T-helper 22 cell (primary cell): Measurements from ENCODE around the gene PURA.
"Not testable (repeated sequence)": the region's sequence is repeated elsewhere in the genome, so short reads cannot be mapped to it uniquely, and the experiment has no call there.

Experiments
- DNase-seq: peaks from one replicate; pipeline ENCODE4 v3.0.0-alpha.2; 2020; ENCODE audit warnings: low read depth

Gene PURA

GRCh38 chr5:140135127-140135526 lies 21.2 kb downstream of the PURA start:
- no peak for DNase-seq

- DNase-seq = no peak
Observed at GRCh38 chr5:140136624-140137023, 22.7 kb downstream of the PURA start.

DNA sequence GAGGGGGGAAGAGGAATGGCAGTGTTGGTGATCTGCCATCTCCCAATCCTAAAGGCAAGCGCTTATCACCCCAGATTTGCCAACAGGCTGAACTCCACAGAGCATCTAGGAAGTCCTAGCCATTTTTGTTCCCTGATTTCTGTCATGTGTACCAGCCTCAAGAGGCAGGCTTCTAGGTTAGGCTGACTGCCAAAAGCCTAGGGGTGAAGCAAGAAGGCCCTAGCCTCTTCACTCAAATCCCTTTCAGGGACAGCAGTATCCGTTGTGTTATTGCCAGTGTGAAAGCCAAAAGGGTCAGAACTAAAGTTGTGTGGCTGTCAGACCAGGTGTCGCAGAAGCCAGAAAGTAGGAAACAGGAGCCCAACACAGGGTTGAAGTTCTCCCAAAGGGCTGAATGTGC lies 26.5 kb downstream of the PURA start:
- DNase-seq = no peak

- no peak for DNase-seq
Observed at GRCh38 chr5:140141241-140141640, 27.3 kb downstream of the PURA start.

- DNase-seq = no peak
Observed at GRCh38 chr5:140142246-140142645, 28.3 kb downstream of the PURA start.

DNA sequence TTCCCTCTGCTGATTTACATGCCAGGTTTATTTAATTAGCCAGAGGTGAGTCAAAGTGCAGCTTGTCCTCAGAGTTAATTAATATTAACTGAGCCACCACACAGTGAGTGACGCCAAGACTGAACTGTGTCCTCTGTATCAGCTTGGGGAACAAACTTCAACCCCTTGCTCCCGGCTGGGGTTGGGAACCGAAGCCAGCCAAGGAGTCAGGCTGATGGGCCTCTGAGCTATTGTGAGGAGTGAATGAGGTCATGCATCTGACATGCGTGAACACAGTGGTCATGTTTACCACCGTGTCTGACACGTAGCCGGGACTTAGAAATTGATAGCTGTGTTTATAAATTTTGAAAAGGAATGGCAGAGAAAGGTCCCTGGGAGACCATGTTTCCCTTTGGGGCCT lies 28.9 kb downstream of the PURA start:
- no peak for DNase-seq

DNA sequence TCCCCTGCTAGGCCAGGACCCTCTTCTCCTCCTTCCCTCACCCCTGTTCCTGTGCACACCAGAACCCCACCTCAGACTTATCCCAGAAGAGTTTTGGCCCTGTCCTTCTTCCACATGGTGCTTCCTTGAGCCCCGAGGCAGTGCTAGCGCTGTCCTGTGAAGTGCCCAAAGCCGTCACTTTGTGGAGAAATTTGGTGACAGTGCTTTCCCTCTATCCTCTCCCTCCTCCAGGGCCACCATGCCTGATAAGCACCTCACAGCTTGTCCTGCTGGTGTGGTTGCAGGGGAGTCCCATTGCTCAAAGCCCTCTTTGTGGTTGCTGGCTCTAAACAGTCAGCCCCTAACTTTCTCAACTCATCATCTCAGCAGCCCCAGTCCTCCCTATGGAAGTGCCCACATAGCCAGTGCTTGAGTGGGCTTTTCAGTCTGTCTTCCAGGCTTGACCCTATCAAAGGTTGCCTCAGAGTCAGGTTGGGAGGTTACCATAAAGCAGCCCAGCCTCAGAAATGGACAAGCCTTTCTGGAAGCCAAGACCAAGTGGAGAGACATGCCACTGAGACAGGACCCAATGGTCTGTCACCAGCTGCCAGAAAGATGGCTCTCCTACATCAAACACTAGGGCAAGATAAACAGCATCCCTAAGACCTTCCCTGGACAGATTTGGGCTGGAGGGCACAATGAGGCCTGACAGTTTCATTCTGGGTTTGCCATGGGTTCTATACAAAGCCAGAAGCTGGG lies 29.8 kb downstream of the PURA start:
- no peak for DNase-seq

DNA sequence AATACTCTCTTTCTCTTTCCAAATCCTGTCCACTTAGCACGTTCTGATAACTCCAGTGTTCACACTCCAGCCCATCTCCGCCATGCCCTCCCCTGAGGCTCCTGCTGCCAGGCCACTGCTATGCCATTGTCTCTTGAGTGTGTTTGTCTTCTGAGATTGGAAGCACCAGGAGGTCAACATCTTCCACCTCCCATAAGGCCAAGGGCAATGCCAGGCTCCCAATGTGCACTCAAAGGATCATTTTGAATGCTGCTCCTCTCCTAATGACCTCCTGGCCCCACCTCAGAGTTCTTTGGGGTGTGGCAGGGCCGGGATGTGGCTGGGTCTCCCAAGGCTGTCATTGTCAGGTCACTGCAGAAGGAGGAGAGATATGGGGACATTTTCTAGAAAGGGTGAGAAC lies 31.3 kb downstream of the PURA start:
- DNase-seq = no peak

- DNase-seq = peak; percentile 11
Observed at GRCh38 chr5:140145818-140146522, 32.1 kb downstream of the PURA start.

GRCh38 chr5:140146523-140146842 lies 32.6 kb downstream of the PURA start:
- DNase-seq = no peak

DNA sequence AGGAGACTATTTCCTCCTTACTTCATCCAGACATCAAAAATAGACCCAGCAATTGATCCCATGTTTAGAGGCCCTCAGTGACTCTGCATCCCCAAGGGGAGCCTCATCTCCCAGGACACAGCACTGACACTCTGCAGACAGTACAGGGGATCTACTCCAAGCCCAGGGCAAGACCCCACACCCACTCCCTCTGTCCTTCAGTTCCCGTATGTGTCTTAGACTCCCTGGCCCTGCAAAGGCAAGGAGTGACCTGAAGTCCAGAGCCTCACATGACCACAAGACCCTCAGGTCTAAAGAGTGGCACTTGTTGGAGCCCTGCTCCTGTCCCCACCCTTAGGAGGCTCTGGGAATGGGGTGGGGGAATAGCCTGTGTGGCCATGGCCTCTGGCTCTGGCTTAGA lies 33.6 kb downstream of the PURA start:
- DNase-seq = no peak

DNA sequence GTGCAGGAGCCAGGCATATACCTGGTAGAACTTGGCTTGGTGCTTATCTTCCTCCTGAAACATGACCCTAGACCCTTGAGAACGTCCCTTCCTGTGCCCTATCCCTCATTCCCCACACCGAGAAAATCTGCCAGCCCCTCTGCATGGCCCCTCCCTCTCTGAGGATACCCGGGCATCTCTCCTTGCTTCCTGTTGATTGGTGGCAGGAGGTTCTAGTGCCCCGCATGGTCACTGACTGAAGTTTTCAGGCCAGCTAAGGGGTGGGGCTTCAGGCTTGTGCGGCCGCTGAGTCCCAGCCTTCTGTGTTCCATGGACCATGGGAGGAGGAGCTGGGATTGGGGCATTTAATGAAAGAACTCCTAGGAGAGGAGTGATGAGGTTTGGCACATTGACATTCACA lies 34.6 kb downstream of the PURA start:
- no peak for DNase-seq

DNA sequence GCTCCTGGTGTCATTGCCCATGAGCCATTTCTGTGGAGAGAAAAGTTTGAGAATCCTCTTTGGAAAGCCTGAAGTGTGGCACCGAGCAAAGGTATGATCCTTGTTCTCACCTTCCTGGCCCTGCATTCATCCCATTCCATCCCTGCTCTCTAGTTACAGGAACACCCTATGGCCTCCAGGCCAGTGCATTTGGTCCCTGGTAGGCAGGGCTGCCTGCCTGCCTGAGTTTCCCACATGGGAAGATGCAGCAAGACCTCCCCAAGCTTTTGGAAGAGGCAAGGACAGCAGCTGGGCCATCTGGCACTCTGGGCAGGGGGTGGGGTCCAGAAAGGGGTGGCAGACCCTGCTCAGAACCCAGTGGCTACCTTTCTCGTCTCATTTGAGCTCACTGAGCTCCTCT lies 36.3 kb downstream of the PURA start:
- DNase-seq = no peak

DNA sequence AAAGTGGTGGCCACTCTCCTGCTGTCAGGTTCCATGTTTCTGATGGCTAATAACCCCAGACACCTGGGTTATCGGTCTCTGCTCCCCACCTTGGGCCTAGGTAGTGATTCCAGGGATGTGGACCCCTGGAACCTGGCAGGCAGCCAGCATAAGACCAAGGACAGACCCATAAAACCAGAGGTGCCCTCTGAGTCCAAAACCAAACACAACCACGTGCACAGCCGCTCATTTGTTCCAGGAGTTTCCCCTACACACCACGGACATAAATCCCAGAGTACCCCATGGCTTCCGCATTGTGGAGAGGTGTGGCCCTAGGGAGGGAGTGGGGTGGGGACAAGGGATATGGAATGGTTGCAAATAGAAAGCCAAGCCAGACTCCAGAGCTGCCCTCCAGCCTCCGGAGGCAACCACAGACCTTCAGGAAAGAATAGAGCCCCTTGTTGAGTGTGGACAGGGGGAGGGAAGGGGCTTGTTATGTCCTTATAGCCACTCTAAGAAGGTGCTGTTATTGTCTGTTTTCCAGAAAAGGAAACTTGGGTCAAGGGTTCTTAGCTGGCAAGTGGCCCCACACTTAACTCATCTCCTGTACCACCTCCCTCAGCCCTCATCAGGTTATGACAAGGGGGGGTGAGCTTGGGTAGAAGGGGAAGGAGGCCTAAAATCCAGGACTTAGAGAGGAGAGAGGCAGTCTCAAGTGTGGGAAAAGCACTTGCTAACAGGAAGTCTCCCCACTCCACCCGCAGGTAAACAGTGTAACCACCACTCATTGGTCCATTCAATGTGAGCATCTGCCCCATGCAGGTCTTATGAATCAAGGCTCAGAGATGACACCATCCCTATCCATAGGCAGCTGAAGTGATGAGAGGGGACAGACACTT lies 37.5 kb downstream of the PURA start:
- no peak for DNase-seq

DNA sequence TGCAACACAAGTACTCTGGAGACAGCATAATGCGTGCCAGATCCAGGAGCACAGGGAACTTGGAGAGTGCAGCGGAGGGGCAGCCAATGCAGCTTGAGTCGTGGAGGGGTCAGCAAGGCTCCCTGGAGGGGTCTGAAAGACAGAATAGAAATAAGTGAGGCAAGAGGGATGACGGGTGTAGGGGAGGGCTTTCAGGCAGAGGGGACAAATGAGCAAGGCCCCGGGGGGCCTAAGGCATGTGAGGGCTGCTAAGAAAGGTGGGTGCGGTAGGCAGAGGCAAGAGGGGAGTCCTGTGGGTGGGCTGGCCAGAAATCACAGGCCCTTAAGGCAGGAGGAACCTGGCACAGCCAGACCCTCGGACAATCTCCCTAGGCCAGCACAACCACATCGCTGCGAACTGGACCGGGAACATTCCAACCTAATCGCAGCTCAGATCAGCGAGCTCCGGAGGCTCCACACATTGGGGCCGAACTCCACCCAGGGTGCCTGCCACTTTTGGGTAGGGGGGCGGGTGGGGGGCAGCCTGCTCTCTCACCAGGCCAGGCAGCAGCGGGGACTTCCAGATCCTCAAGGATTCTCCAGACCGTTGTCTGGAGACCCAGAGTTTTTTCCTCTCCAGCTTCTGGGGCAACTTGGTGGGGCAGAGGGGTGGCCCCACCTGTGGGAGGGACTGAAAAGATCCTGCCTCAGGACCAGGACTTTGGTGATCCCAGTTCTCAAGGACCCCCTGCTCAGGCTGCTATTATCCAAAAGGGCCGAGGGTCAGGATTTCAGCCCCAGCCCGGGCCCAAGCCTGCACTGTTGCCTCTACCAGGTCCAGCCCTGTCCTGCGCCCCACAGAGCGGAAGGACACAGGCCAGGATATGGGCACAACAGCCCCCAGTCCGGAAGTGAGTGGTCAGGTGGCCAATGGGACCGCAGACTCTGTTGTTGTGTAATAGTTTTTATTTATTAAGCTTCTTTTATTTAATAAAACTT lies 38.4 kb downstream of the PURA start:
- no peak for DNase-seq

- no peak for DNase-seq
Observed at GRCh38 chr5:140153255-140153654, 39.3 kb downstream of the PURA start.

DNA sequence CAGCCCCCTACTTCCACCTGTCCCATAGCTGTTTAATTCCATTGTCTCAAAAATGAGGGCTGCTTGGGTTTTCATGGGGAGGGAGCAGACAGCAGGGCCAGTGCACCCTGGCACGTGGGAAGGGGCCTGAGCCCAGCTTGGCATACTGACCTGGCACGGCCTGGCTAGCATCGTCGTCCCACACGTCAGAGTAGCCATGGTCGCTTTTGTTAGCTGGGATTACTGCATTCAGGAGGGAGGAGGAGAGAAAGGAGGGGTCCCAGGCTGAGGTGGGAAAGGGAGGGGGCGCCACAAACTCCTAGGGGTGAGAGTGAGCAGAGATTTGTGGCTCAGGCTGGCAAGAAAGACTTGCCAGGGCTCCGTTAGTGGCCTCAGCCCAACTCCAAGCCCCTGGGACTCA lies 40.0 kb downstream of the PURA start:
- DNase-seq = no peak

DNA sequence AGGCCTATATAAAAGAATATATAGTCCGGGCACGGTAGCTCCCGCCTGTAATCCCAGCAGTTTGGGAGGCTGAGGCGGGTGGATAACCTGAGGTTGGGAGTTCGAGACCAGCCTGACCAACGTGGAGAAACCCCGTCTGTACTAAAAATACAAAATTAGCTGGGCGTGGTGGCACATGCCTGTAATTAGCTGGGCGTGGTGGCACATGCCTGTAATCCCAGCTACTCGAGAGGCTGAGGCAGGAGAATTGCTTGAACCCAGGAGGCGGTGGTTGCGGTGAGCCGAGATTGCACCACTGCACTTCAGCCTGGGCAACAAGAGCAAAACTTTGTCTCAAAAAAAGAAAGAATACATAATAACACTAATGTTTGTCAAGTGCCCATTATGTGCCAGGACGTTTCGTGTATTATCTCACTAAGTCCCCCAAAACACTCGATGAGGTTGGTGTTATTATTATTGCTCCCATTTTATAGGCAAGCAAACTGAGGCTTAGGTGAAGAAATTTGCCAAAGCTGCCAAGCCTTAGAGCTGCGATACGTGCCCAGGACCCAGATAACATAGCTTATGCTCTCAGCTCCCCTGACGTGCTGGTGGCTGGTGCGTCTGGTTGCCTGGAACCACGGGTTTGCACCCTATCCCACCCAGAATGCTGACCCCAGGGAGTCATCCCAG lies 40.9 kb downstream of the PURA start:
- DNase-seq = not testable (repeated sequence)

DNA sequence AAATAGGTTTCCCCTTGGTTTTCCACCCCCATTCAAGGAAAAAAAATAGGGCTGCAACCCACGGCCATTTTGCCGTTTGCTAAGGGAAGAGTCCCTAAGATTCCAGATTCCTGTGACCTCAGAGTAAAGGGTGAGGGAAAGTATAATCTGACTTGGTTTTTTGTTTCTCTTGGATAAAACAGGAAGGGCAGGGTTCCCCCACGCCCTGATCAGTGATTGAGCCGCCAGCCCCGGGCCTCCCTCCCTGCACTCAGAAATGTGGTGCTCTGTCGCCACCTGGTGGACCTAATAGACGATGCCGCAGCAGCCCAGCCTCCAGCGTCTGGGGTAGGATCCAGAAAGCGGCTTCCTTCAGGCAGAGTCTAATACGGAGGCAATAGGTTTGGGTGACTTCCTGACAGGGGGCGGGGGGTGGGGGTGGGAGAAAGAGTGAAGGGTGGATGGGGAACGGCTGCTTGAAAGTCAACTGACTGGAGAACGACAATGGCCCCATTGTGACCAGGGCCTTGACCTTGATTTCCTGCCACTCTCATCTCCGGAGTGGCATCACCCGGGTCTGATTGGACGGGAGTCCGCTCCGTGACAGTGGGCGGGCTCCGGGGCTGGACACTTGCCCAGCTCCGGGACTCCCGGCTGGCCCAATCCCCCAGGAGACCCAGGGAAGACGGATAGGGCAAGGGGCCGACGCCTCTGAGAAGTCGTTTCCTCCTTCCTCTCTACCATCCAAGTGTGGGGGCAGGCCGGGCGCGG lies 43.3 kb downstream of the PURA start:
- peak; percentile 65 for DNase-seq
